ENCODE measurements around the gene ZNF630. TPM values are rescaled to one million over a fixed set of nuclear protein-coding genes. Genes with fewer than 3 reads are reported as not detected.
"Not testable (repeated sequence)": the region's sequence is repeated elsewhere in the genome, so short reads cannot be mapped to it uniquely, and the experiment has no call there.

The ZNF630 gene
- total RNA-seq, 2 donors from 2014 or later, result 3.2 to 3.7 TPM

GRCh38 chrX:48021026-48021900 lies 50.2 kb downstream of the ZNF630 start:
- no peaks in the 10 kb centered on the region for H3K36me3 ChIP-seq
- DNase-seq (ENCODE audit: low spot score), result no peak
- H3K4me3 ChIP-seq, result peak overlapping the region; percentile 72
- ATAC-seq (ENCODE audit: insufficient number of reproducible peaks, low FRiP score, low read depth), result peak; percentile 85
- H3K27ac ChIP-seq, result peak overlapping the region; percentile 77 to 85
- H3K4me1 ChIP-seq (ENCODE audit: control insufficient read depth in 1 of 2, low read depth in 2 of 2), result no peaks in the 10 kb centered on the region
- TF ChIP-seq CTCF (IDR thresholded peaks at IDR 0.05), result no peak
- no peaks in the 10 kb centered on the region for H3K27me3 ChIP-seq (replicated peaks; ENCODE audit: insufficient read depth)
- no peaks in the 10 kb centered on the region for H3K9me3 ChIP-seq

GRCh38 chrX:48020472-48020871 lies 51.0 kb downstream of the ZNF630 start:
- not testable (repeated sequence) for DNase-seq (ENCODE audit: low spot score); H3K36me3 ChIP-seq; ATAC-seq (ENCODE audit: insufficient number of reproducible peaks, low FRiP score, low read depth); H3K27me3 ChIP-seq (replicated peaks; ENCODE audit: insufficient read depth); H3K4me1 ChIP-seq (ENCODE audit: control insufficient read depth in 1 of 2, low read depth in 2 of 2); H3K27ac ChIP-seq; H3K9me3 ChIP-seq
- H3K4me3 ChIP-seq, result peak overlapping the region; percentile 72

- not testable (repeated sequence) for H3K36me3 ChIP-seq; ATAC-seq (ENCODE audit: insufficient number of reproducible peaks, low FRiP score, low read depth); H3K4me1 ChIP-seq (ENCODE audit: control insufficient read depth in 1 of 2, low read depth in 2 of 2); H3K27ac ChIP-seq; H3K4me3 ChIP-seq; H3K27me3 ChIP-seq (replicated peaks; ENCODE audit: insufficient read depth); DNase-seq (ENCODE audit: low spot score); H3K9me3 ChIP-seq
Observed at GRCh38 chrX:48019892-48020291, 51.5 kb downstream of the ZNF630 start.

GRCh38 chrX:48016583-48017310 lies 54.7 kb downstream of the ZNF630 start:
- not testable (repeated sequence) for H3K36me3 ChIP-seq; H3K4me1 ChIP-seq (ENCODE audit: control insufficient read depth in 1 of 2, low read depth in 2 of 2); H3K9me3 ChIP-seq; H3K27ac ChIP-seq; H3K4me3 ChIP-seq; DNase-seq (ENCODE audit: low spot score); ATAC-seq (ENCODE audit: insufficient number of reproducible peaks, low FRiP score, low read depth); H3K27me3 ChIP-seq (replicated peaks; ENCODE audit: insufficient read depth)

- H3K9me3 ChIP-seq; H3K4me3 ChIP-seq; DNase-seq (ENCODE audit: low spot score); H3K4me1 ChIP-seq (ENCODE audit: control insufficient read depth in 1 of 2, low read depth in 2 of 2); H3K27me3 ChIP-seq (replicated peaks; ENCODE audit: insufficient read depth); H3K36me3 ChIP-seq; ATAC-seq (ENCODE audit: insufficient number of reproducible peaks, low FRiP score, low read depth); H3K27ac ChIP-seq: not testable (repeated sequence)
Observed at GRCh38 chrX:48009445-48009960, 61.9 kb downstream of the ZNF630 start.

Other genes starting within 250 kb of the ZNF630 start
- 1 to 10 TPM; 6.8 to 8.2 TPM for gene ZNF81, start 234.7 kb downstream of the ZNF630 start, total RNA-seq
- gene ZNF182, start 67.7 kb downstream of the ZNF630 start, total RNA-seq, result 1 to 10 TPM; 3.2 to 4.3 TPM
- not detected for gene SPACA5, start 64.7 kb downstream of the ZNF630 start, total RNA-seq
- not detected for gene SPACA5B, start 59.0 kb upstream of the ZNF630 start, total RNA-seq
- not detected for gene SSX5, start 125.2 kb upstream of the ZNF630 start, total RNA-seq
- gene SSX1, start 183.8 kb upstream of the ZNF630 start, total RNA-seq, result not detected